Measurements from ENCODE around the gene SOX15. TPM values are rescaled to one million over a fixed set of nuclear protein-coding genes. Genes with fewer than 3 reads are reported as not detected.

Gene SOX15
- total and polyA plus RNA-seq, 2 of the 13 experiments (the other 11 are each of a cell fraction or from before 2014, with no cell fraction given) = 0.07 to 0.18 TPM

DNA sequence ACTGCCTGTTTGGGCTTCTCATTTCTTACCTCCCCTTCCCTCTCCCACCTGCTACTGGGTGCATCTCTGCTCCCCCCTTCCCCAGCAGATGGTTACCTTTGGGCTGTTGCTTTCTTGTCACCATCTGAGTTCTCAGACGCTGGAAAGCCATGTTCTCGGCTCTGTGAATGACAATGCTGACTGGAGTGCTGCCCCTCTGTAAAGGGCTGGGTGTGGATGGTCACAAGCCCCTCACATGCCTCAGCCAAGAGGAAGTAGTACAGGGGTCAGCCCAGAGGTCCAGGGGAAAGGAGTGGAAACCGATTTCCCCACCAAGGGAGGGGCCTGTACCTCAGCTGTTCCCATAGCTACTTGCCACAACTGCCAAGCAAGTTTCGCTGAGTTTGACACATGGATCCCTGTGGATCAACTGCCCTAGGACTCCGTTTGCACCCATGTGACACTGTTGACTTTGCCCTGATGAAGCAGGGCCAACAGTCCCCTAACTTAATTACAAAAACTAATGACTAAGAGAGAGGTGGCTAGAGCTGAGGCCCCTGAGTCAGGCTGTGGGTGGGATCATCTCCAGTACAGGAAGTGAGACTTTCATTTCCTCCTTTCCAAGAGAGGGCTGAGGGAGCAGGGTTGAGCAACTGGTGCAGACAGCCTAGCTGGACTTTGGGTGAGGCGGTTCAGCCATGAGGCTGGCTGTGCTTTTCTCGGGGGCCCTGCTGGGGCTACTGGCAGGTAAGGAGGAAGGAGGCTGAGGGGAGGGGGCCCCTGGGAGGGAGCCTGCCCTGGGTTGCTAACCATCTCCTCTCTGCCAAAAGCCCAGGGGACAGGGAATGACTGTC lies 10.7 kb downstream of the SOX15 start, which contains the start of gene CD68 (continued):
- TF ChIP-seq, protein P1, sequence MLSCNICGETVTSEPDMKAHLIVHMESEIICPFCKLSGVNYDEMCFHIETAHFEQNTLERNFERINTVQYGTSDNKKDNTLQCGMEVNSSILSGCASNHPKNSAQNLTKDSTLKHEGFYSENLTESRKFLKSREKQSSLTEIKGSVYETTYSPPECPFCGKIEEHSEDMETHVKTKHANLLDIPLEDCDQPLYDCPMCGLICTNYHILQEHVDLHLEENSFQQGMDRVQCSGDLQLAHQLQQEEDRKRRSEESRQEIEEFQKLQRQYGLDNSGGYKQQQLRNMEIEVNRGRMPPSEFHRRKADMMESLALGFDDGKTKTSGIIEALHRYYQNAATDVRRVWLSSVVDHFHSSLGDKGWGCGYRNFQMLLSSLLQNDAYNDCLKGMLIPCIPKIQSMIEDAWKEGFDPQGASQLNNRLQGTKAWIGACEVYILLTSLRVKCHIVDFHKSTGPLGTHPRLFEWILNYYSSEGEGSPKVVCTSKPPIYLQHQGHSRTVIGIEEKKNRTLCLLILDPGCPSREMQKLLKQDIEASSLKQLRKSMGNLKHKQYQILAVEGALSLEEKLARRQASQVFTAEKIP (CRISPR knock-in tag; IDR thresholded peaks at IDR 0.05; ENCODE audit: borderline replicate concordance) = no peak
- TF ChIP-seq ZNF549 (CRISPR knock-in tag; IDR thresholded peaks at IDR 0.05) (no peak), MNT (IDR thresholded peaks at IDR 0.05) (peak; percentile 92), KDM5A (IDR thresholded peaks at IDR 0.05; ENCODE audit: borderline replicate concordance, low read length) (no peak), ZSCAN22 (CRISPR knock-in tag; IDR thresholded peaks at IDR 0.05) (no peak), ZNF331 (CRISPR knock-in tag; IDR thresholded peaks at IDR 0.05) (no peak; the same call in 1 of the 2 replicates), KLF13 (CRISPR knock-in tag; IDR thresholded peaks at IDR 0.05) (no peak), NFYC (CRISPR knock-in tag; IDR thresholded peaks at IDR 0.05) (no peak), ZFAT (CRISPR knock-in tag; conservative IDR thresholded peaks at IDR 0.05) (no peak), FLYWCH1 (CRISPR knock-in tag; IDR thresholded peaks at IDR 0.05) (no peak), TEF (CRISPR knock-in tag; IDR thresholded peaks at IDR 0.05) (no peak), ZBTB43 (CRISPR knock-in tag; conservative IDR thresholded peaks at IDR 0.05) (0 out of 2 replicates have a peak, but pooled peaks have one; percentile 33), ZNF788 (CRISPR knock-in tag; IDR thresholded peaks at IDR 0.05; ENCODE audit: borderline replicate concordance) (no peak; the same call in 1 of the 2 replicates), WIZ (CRISPR knock-in tag; IDR thresholded peaks at IDR 0.05) (no peak), ATF7 (IDR thresholded peaks at IDR 0.05) (no peak), ATF7 (CRISPR knock-in tag; IDR thresholded peaks at IDR 0.05) (no peak), IKZF4 (CRISPR knock-in tag; IDR thresholded peaks at IDR 0.05; ENCODE audit: borderline replicate concordance, low read depth, not compliant biosample characterization) (peak; percentile 74), SKI (IDR thresholded peaks at IDR 0.05; ENCODE audit: partially characterized antibody) (peak; percentile 26)
- TF ChIP-seq, protein P2, sequence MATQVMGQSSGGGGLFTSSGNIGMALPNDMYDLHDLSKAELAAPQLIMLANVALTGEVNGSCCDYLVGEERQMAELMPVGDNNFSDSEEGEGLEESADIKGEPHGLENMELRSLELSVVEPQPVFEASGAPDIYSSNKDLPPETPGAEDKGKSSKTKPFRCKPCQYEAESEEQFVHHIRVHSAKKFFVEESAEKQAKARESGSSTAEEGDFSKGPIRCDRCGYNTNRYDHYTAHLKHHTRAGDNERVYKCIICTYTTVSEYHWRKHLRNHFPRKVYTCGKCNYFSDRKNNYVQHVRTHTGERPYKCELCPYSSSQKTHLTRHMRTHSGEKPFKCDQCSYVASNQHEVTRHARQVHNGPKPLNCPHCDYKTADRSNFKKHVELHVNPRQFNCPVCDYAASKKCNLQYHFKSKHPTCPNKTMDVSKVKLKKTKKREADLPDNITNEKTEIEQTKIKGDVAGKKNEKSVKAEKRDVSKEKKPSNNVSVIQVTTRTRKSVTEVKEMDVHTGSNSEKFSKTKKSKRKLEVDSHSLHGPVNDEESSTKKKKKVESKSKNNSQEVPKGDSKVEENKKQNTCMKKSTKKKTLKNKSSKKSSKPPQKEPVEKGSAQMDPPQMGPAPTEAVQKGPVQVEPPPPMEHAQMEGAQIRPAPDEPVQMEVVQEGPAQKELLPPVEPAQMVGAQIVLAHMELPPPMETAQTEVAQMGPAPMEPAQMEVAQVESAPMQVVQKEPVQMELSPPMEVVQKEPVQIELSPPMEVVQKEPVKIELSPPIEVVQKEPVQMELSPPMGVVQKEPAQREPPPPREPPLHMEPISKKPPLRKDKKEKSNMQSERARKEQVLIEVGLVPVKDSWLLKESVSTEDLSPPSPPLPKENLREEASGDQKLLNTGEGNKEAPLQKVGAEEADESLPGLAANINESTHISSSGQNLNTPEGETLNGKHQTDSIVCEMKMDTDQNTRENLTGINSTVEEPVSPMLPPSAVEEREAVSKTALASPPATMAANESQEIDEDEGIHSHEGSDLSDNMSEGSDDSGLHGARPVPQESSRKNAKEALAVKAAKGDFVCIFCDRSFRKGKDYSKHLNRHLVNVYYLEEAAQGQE (IDR thresholded peaks at IDR 0.05; ENCODE audit: borderline replicate concordance in 1 of 2, low read depth in 1 of 2, low read length in 2 of 2) = peak in 1 of 2 experiments; percentile 5; a peak in 1 of 4 replicates

Measured in HepG2 (cell line).